GM12892 (cell line): ENCODE data around the gene AMZ1.

ENCODE experiments used
- DNase-seq: peaks from one replicate; pipeline ENCODE4 v3.0.0; 2011; ENCODE audit not compliant: insufficient read length
- FAIRE-seq: peaks from 2 replicates; lab custom pipeline; 2011; peaks lifted over from hg19 to GRCh38; lab: Jason Lieb, UNC
- POLR2A ChIP-seq: IDR thresholded peaks from 2 replicates; pipeline ENCODE4 v1.6.1; 2011; ENCODE audit warnings: low read depth, low read length, control low read depth
- POLR2AphosphoS5 ChIP-seq: IDR thresholded peaks from 2 replicates; pipeline ENCODE4 v1.6.1; 2011; ENCODE audit warnings: low read depth, low read length, control low read depth
- TAF1 ChIP-seq: IDR thresholded peaks from 2 replicates; pipeline ENCODE4 v1.6.1; 2011; ENCODE audit warnings: low read depth, mild to moderate bottlenecking, control low read depth, low read length, borderline replicate concordance

The AMZ1 gene

GRCh38 chr7:2760098-2760889, 72.3 kb downstream of the AMZ1 start:
- no peak for TF ChIP-seq POLR2AphosphoS5
- no peak for TF ChIP-seq POLR2A
- TF ChIP-seq TAF1 = no peak
- FAIRE-seq = no peak
- no peak for DNase-seq

- no peak for FAIRE-seq
- DNase-seq = no peak
- TF ChIP-seq TAF1 (no peak), POLR2A (no peak), POLR2AphosphoS5 (no peak)
Observed at GRCh38 chr7:2761131-2761624, 73.2 kb downstream of the AMZ1 start.

- DNase-seq = no peak
- no peak for FAIRE-seq
- no peak for TF ChIP-seq POLR2AphosphoS5
- no peak for TF ChIP-seq TAF1
- no peak for TF ChIP-seq POLR2A
Observed at GRCh38 chr7:2761801-2762497, 73.9 kb downstream of the AMZ1 start.

GRCh38 chr7:2763597-2763996, 75.6 kb downstream of the AMZ1 start:
- TF ChIP-seq POLR2AphosphoS5 (no peak), TAF1 (no peak), POLR2A (no peak)
- DNase-seq (no peak), FAIRE-seq (no peak)

GRCh38 chr7:2764621-2765020, 76.6 kb downstream of the AMZ1 start:
- TF ChIP-seq POLR2AphosphoS5 (no peak), POLR2A (no peak)
- FAIRE-seq (no peak), DNase-seq (no peak)
